ENCODE measurements around the gene CCDC195. TPM values are rescaled to one million over a fixed set of nuclear protein-coding genes. Genes with fewer than 3 reads are reported as not detected.

The CCDC195 gene
- total RNA-seq, 1 experiment from 2014 or later: not detected

DNA sequence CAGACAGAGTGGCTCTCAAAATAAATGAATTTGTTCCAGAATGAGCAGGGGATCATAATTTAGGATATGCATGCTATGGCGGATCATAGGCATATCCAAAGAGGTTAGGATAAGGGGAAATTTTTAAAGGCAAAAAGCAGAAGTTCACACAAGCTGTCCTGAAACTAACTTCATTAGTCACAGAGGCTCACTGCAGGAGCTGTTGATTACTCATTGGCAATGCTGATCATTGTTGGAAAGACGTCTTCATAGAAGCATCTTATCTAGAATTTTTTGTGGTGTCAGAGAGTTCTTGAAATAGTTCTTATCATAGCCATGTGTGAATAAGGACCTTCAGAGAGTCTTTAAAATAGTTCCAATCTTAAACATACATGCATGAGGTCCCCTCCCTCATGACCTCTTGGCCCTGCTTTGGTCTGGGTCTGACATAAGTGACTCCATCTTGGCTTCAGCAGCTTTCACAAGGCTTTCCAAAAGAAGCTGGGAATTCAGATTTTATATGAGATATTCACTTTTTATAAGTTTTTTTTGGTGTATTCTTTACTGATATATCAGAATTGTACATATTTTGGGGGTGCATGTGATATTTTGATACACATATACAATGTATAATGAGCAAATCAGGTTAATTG lies 7.5 kb upstream of the CCDC195 start:
- no peak overlapping the region for H3K27ac ChIP-seq (ENCODE audit: insufficient read length, low read depth, low read length)
- peaks cover 4 to 11% of the 10 kb centered on the region in 2 experiments; a peak in 2 of 5 replicates for H3K9me3 Mint-ChIP-seq

More for the DNA sequence above, 7.5 kb upstream of the CCDC195 start:
- no peak overlapping the region for H4K8ac ChIP-seq (replicated peaks; ENCODE audit: insufficient read length, low read depth, low read length)
- H3K79me2 ChIP-seq (ENCODE audit: insufficient read depth, low read length): no peaks in the 10 kb centered on the region
- no peak overlapping the region for H3K4me2 ChIP-seq (ENCODE audit: insufficient read depth, insufficient read length, low read length)
- Mint-ChIP-seq H3K36me3 (ENCODE audit: insufficient read depth in 1 of 3, low read depth in 3 of 3) (no peaks in the 10 kb centered on the region; a peak in 1 of 7 replicates), H3K27ac (no peak overlapping the region), H3K4me3 (no peak overlapping the region), H3K4me1 (no peaks in the 10 kb centered on the region), H3K27me3 (ENCODE audit: low read depth) (no peaks in the 10 kb centered on the region)
- H3K4ac ChIP-seq (ENCODE audit: low read depth, low read length): no peak overlapping the region
- H2BK120ac ChIP-seq (ENCODE audit: low read depth, low read length, poor library complexity, severe bottlenecking): no peak overlapping the region
- no peaks in the 10 kb centered on the region for H4K20me1 ChIP-seq (ENCODE audit: control insufficient read depth, insufficient read depth, insufficient read length)
- no peak overlapping the region for H3K56ac ChIP-seq (ENCODE audit: insufficient read length, low read depth, low read length)
- no peak for DNase-seq
- no peak overlapping the region for H2BK5ac ChIP-seq (ENCODE audit: insufficient read length, low read length)
- H2BK15ac ChIP-seq (ENCODE audit: low read depth, low read length): no peak overlapping the region
- H4K91ac ChIP-seq (ENCODE audit: insufficient read length, low read depth, low read length): no peak overlapping the region
- H3K79me1 ChIP-seq (ENCODE audit: insufficient read depth, low read depth, low read length, poor library complexity, severe bottlenecking): no peaks in the 10 kb centered on the region
- no peak overlapping the region for H4K5ac ChIP-seq (ENCODE audit: insufficient read length, low read depth, low read length)
- no peak overlapping the region for H2AK5ac ChIP-seq (ENCODE audit: insufficient read length, low read length)
- H2BK12ac ChIP-seq (ENCODE audit: insufficient read length, low read depth, low read length): no peak overlapping the region
- no peak overlapping the region for H3K14ac ChIP-seq (ENCODE audit: insufficient read depth, low read length)
- H3K23me2 ChIP-seq (ENCODE audit: insufficient read length, low read depth, low read length, poor library complexity, severe bottlenecking): no peaks in the 10 kb centered on the region
- no peaks in the 10 kb centered on the region for H3K27me3 ChIP-seq (ENCODE audit: insufficient read depth, low read length)
- H3K23ac ChIP-seq (ENCODE audit: insufficient read length, low read depth, low read length): no peak overlapping the region
- no peak overlapping the region for H3T11ph ChIP-seq (ENCODE audit: low read length)
- TF ChIP-seq, protein P1, sequence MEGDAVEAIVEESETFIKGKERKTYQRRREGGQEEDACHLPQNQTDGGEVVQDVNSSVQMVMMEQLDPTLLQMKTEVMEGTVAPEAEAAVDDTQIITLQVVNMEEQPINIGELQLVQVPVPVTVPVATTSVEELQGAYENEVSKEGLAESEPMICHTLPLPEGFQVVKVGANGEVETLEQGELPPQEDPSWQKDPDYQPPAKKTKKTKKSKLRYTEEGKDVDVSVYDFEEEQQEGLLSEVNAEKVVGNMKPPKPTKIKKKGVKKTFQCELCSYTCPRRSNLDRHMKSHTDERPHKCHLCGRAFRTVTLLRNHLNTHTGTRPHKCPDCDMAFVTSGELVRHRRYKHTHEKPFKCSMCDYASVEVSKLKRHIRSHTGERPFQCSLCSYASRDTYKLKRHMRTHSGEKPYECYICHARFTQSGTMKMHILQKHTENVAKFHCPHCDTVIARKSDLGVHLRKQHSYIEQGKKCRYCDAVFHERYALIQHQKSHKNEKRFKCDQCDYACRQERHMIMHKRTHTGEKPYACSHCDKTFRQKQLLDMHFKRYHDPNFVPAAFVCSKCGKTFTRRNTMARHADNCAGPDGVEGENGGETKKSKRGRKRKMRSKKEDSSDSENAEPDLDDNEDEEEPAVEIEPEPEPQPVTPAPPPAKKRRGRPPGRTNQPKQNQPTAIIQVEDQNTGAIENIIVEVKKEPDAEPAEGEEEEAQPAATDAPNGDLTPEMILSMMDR (conservative IDR thresholded peaks at IDR 0.05): no peak
- H3K9ac ChIP-seq (ENCODE audit: extremely low read depth, insufficient read length, low read length): no peak overlapping the region
- H3K4me1 ChIP-seq (ENCODE audit: insufficient read depth, low read length): no peaks in the 10 kb centered on the region
- WGBS (ENCODE audit: extremely low coverage, insufficient read length, low lambda C conversion rate): no CpG with 5 or more reads among the region's 2 CpGs
- no peaks in the 10 kb centered on the region for H3K9me3 ChIP-seq (ENCODE audit: control insufficient read depth, low read depth, low read length)
- H3K18ac ChIP-seq (ENCODE audit: insufficient read length, low read depth, low read length): no peak overlapping the region
- H2BK20ac ChIP-seq (ENCODE audit: low read depth, low read length, poor library complexity, severe bottlenecking): no peak overlapping the region
- H2AFZ ChIP-seq (ENCODE audit: low read length): no peak overlapping the region

Data from H9 (cell line).